Measurements from ENCODE around the gene PTGR3.

Gene PTGR3

GRCh38 chr18:75160364-75160763 lies 48.6 kb downstream of the PTGR3 start:
- DNase-seq, result no peak
- Histone ChIP-seq H3K27ac (no peak overlapping the region), H3K4me3 (ENCODE audit: low read depth, low read length) (no peak overlapping the region), H3K27me3 (ENCODE audit: insufficient read depth, low read depth, severe bottlenecking) (no peaks in the 10 kb centered on the region), H3K9me3 (ENCODE audit: severe bottlenecking) (peaks cover 2% of the 10 kb centered on the region), H3K36me3 (no peaks in the 10 kb centered on the region)
- no peak for TF ChIP-seq CTCF (IDR thresholded peaks at IDR 0.05; ENCODE audit: low read depth, low read length)

- H3K27ac ChIP-seq, result no peak overlapping the region
- peaks cover 4% of the 10 kb centered on the region for H3K9me3 ChIP-seq (ENCODE audit: severe bottlenecking)
- H3K27me3 ChIP-seq (ENCODE audit: insufficient read depth, low read depth, severe bottlenecking), result no peaks in the 10 kb centered on the region
- H3K4me3 ChIP-seq (ENCODE audit: low read depth, low read length), result no peak overlapping the region
- TF ChIP-seq CTCF (IDR thresholded peaks at IDR 0.05; ENCODE audit: low read depth, low read length), result no peak
- H3K36me3 ChIP-seq, result no peaks in the 10 kb centered on the region
- no peak for DNase-seq
Observed at GRCh38 chr18:75159646-75160356, 49.1 kb downstream of the PTGR3 start.

- Histone ChIP-seq H3K4me3 (ENCODE audit: low read depth, low read length) (no peak overlapping the region), H3K36me3 (no peaks in the 10 kb centered on the region), H3K27ac (no peak overlapping the region), H3K9me3 (ENCODE audit: severe bottlenecking) (peaks cover 6% of the 10 kb centered on the region), H3K27me3 (ENCODE audit: insufficient read depth, low read depth, severe bottlenecking) (no peaks in the 10 kb centered on the region)
- DNase-seq, result no peak
- no peak for TF ChIP-seq CTCF (IDR thresholded peaks at IDR 0.05; ENCODE audit: low read depth, low read length)
Observed at GRCh38 chr18:75159238-75159518, 49.8 kb downstream of the PTGR3 start.
